ENCODE results near the gene ADA.
A peak's percentile ranks its signal among the peaks of the same experiment; 100 is the strongest.

The ADA gene

DNA sequence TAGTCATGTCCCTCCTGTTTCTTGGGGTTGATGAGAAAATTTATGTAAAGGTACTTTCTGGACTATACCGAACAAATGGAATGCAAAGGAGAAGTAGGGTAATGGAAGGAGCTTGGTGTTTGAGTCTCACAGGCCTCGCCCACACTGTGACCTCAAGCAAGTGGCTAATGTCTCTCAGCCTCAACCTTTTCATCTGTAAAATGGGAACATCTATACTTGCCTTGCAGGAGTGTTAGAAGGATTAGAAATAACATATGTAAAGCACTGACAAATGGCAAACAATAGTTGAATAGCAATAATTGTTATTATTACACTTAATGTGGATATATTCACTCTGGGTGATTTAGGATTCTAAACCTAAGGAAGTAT lies 78.0 kb downstream of the ADA start:
- H3K4me1 ChIP-seq (ENCODE audit: control insufficient read depth in 1 of 2, insufficient read depth in 2 of 2, low read length in 2 of 2), result peaks cover 3 to 5% of the 10 kb centered on the region in 2 donors
- H3K36me3 ChIP-seq (ENCODE audit: control insufficient read depth in 1 of 2, insufficient read depth in 2 of 2, low read length in 2 of 2), result peaks cover 0 to 6% of the 10 kb centered on the region in 2 donors
- H3K27me3 ChIP-seq (ENCODE audit: low read depth, low read length), result no peaks in the 10 kb centered on the region
- H3K27ac ChIP-seq (ENCODE audit: low read length), result peak overlapping the region; percentile 70
- H3K4me3 ChIP-seq (ENCODE audit: low read depth in 1 of 2, low read length in 2 of 2), result no peak overlapping the region
- no peaks in the 10 kb centered on the region for H3K9me3 ChIP-seq (ENCODE audit: control insufficient read depth in 1 of 2, low read length in 2 of 2)

- peak overlapping the region in 1 of 2 donors; percentile 5 for H3K4me3 ChIP-seq (ENCODE audit: low read depth in 1 of 2, low read length in 2 of 2)
- H3K4me1 ChIP-seq (ENCODE audit: control insufficient read depth in 1 of 2, insufficient read depth in 2 of 2, low read length in 2 of 2), result peaks cover 3 to 6% of the 10 kb centered on the region in 2 donors
- H3K27me3 ChIP-seq (ENCODE audit: low read depth, low read length), result no peaks in the 10 kb centered on the region
- peaks cover 0 to 6% of the 10 kb centered on the region in 2 donors for H3K36me3 ChIP-seq (ENCODE audit: control insufficient read depth in 1 of 2, insufficient read depth in 2 of 2, low read length in 2 of 2)
- peak overlapping the region; percentile 70 for H3K27ac ChIP-seq (ENCODE audit: low read length)
- H3K9me3 ChIP-seq (ENCODE audit: control insufficient read depth in 1 of 2, low read length in 2 of 2), result no peaks in the 10 kb centered on the region
These were observed 78.7 kb downstream of the ADA start for GRCh38 chr20:44572551-44573500.

DNA sequence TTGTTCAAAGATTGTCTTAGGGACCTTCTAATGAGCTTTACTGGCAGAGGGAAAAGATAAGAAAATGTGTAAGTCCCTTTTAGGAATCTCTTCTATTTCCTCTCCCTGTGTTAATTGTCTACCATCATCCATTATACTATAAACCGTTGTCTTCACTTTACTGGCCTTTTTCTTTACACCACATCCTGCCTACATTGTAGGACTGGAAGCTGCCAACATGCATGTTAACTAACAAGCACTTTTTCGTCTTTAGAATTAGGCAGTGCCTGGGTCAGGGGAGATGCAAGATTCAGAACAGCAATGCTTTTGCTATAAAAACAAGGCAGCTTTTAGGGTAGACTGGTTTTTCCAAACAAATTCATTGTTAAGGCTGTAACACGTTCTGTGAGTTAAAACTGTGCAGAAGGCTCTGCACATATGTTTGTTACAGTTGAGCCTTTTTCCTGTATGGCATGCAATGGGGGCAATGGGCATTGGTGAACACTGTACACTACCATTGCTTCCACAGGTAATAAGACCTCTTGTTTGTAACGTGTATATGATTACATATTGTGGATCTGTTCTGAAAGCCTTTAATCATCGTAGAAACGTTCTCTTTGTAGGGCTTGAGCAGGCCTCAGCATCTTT lies 80.0 kb downstream of the ADA start:
- H3K9me3 ChIP-seq (ENCODE audit: control insufficient read depth in 1 of 2, low read length in 2 of 2), result no peaks in the 10 kb centered on the region
- no peak overlapping the region for H3K4me3 ChIP-seq (ENCODE audit: low read depth in 1 of 2, low read length in 2 of 2)
- H3K27ac ChIP-seq (ENCODE audit: low read length), result peak overlapping the region; percentile 1
- H3K36me3 ChIP-seq (ENCODE audit: control insufficient read depth in 1 of 2, insufficient read depth in 2 of 2, low read length in 2 of 2), result peaks cover 0 to 6% of the 10 kb centered on the region in 2 donors
- no peaks in the 10 kb centered on the region for H3K27me3 ChIP-seq (ENCODE audit: low read depth, low read length)
- H3K4me1 ChIP-seq (ENCODE audit: control insufficient read depth in 1 of 2, insufficient read depth in 2 of 2, low read length in 2 of 2), result peaks cover 3 to 11% of the 10 kb centered on the region in 2 donors

DNA sequence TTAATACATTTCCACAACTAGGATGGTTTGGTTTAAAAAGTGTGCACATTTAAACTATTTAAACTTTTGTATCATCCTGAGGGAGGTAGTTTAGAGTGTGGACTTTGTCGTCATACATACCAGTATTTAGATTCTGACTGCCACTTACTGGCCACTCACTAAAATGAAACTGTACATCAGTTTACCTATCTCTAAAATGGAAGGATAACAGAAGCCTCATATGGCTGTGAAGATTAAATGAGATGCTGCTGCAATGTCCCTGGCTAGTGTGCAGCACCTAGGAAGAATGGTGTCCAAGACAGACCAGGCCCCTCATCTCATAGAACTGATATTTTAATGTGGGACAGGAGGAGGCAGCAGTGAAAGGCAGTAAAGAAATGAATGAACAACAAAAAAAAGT lies 81.1 kb downstream of the ADA start:
- Histone ChIP-seq H3K27me3 (ENCODE audit: low read depth, low read length) (no peaks in the 10 kb centered on the region), H3K36me3 (ENCODE audit: control insufficient read depth in 1 of 2, insufficient read depth in 2 of 2, low read length in 2 of 2) (peaks cover 0 to 6% of the 10 kb centered on the region in 2 donors)

More for the DNA sequence above, 81.1 kb downstream of the ADA start:
- Histone ChIP-seq H3K4me3 (ENCODE audit: low read depth in 1 of 2, low read length in 2 of 2) (no peak overlapping the region), H3K9me3 (ENCODE audit: control insufficient read depth in 1 of 2, low read length in 2 of 2) (no peaks in the 10 kb centered on the region), H3K27ac (ENCODE audit: low read length) (no peak overlapping the region), H3K4me1 (ENCODE audit: control insufficient read depth in 1 of 2, insufficient read depth in 2 of 2, low read length in 2 of 2) (peaks cover 3 to 11% of the 10 kb centered on the region in 2 donors)
